Vagina (tissue), 2 donors: Measurements from ENCODE around the gene GNG3.

Experiments used
- POLR2AphosphoS5 ChIP-seq, 2 donors: sonication (generic); formaldehyde crosslinking; IDR thresholded peaks; one replicate each; pipeline ENCODE4 v1.9.0; 2017; ENCODE audit warnings: antibody characterized with exemption in 2 of 2, mild to moderate bottlenecking in 2 of 2, low read depth in 1 of 2; ENCODE audit not compliant: insufficient read depth in 1 of 2
- TF ChIP-seq, protein P1 (sequence below), 3 experiments: fragments of 450-650 bp in 2 of 3; fragments of 200-600 bp in 1 of 3; sonication (generic) in 1 of 3; IDR thresholded peaks; one replicate each; pipeline ENCODE4 v1.5.1; 2017 to 2019; ENCODE audit warnings: antibody characterized with exemption in 3 of 3, mild to moderate bottlenecking in 2 of 3, moderate library complexity in 2 of 3

DNA sequence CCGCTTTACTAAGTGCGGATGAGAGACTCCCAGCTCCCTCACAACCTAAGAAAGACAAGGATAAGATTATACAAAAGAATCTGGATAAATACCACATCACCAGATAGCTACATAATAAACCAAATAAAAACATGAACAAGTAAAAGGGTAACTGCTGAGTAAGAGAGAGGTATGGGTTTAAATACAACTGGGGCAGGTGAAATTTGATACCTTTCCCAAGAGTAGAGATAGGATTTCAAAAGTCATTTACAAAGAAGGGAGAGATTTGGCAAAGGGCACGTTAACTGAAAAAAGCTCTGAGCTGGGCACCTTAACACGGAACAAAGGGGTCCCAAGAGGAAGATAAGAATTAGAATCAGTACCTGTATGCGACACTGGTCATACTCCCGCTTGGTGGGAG is 30.3 kb upstream of the GNG3 start:
- TF ChIP-seq, protein P1, sequence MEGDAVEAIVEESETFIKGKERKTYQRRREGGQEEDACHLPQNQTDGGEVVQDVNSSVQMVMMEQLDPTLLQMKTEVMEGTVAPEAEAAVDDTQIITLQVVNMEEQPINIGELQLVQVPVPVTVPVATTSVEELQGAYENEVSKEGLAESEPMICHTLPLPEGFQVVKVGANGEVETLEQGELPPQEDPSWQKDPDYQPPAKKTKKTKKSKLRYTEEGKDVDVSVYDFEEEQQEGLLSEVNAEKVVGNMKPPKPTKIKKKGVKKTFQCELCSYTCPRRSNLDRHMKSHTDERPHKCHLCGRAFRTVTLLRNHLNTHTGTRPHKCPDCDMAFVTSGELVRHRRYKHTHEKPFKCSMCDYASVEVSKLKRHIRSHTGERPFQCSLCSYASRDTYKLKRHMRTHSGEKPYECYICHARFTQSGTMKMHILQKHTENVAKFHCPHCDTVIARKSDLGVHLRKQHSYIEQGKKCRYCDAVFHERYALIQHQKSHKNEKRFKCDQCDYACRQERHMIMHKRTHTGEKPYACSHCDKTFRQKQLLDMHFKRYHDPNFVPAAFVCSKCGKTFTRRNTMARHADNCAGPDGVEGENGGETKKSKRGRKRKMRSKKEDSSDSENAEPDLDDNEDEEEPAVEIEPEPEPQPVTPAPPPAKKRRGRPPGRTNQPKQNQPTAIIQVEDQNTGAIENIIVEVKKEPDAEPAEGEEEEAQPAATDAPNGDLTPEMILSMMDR (IDR thresholded peaks at IDR 0.05): no peak
- no peak for TF ChIP-seq POLR2AphosphoS5 (IDR thresholded peaks at IDR 0.05; ENCODE audit: insufficient read depth in 1 of 2, low read depth in 1 of 2)
